Osteocyte (in vitro differentiated cells): ENCODE measurements around the gene LIN7B. TPM values are rescaled to one million over a fixed set of nuclear protein-coding genes. Genes with fewer than 3 reads are reported as not detected.

Source experiments
- DNase-seq: peaks from one replicate; pipeline ENCODE4 v3.0.0; 2021; ENCODE audit warnings: mixed read lengths; ENCODE audit not compliant: unreplicated experiment; ENCODE audit errors: extremely low spot score
- H3K27ac Mint-ChIP-seq: one replicate; pipeline ENCODE4 v1.8.0; 2021; ENCODE audit warnings: mild to moderate bottlenecking, mixed read lengths; ENCODE audit not compliant: unreplicated experiment
- H3K27me3 Mint-ChIP-seq: one replicate; pipeline ENCODE4 v1.8.0; 2021; ENCODE audit warnings: mixed read lengths; ENCODE audit not compliant: unreplicated experiment
- H3K36me3 Mint-ChIP-seq: one replicate; pipeline ENCODE4 v1.8.0; 2021; ENCODE audit warnings: mixed read lengths; ENCODE audit not compliant: unreplicated experiment
- H3K4me1 Mint-ChIP-seq: one replicate; pipeline ENCODE4 v1.8.0; 2021; ENCODE audit warnings: mixed read lengths; ENCODE audit not compliant: unreplicated experiment
- H3K4me3 Mint-ChIP-seq: one replicate; pipeline ENCODE4 v1.8.0; 2021; ENCODE audit warnings: mild to moderate bottlenecking, moderate library complexity, mixed read lengths; ENCODE audit not compliant: unreplicated experiment
- H3K9me3 Mint-ChIP-seq: one replicate; pipeline ENCODE4 v1.8.0; 2021; ENCODE audit warnings: mixed read lengths; ENCODE audit not compliant: unreplicated experiment
- CTCF ChIP-seq: fragments of 200-600 bp; sonication (generic); IDR thresholded peaks from 2 replicates; pipeline ENCODE4 v1.5.0; 2021; ENCODE audit warnings: antibody characterized with exemption, mild to moderate bottlenecking, moderate library complexity
- long read RNA-seq: library from polyadenylated mRNA; unstranded; transcript quantifications from one replicate; pipeline ENCODE4 v2.0.0, GENCODE V29; 2021
- total RNA-seq: library from RNA; stranded (reverse); gene quantifications from 2 replicates; pipeline ENCODE4 v1.2.1, GENCODE V29; 2021

Gene LIN7B, protein sequence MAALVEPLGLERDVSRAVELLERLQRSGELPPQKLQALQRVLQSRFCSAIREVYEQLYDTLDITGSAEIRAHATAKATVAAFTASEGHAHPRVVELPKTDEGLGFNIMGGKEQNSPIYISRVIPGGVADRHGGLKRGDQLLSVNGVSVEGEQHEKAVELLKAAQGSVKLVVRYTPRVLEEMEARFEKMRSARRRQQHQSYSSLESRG
- total RNA-seq = 7.9 and 9.9 TPM in 2 replicates
- long read RNA-seq = 0 reads

- H3K4me3 Mint-ChIP-seq = peak within 1 kb of the TSS; percentile 84
- TF ChIP-seq CTCF = peak; percentile 55
- peaks cover 27% of the 10 kb centered on the region for H3K4me1 Mint-ChIP-seq
- H3K36me3 Mint-ChIP-seq = peaks cover 4% of the 10 kb centered on the region
- peak; percentile 92 for DNase-seq
- H3K27me3 Mint-ChIP-seq = no peaks in the 10 kb centered on the region
- no peaks in the 10 kb centered on the region for H3K9me3 Mint-ChIP-seq
- peak within 1 kb of the TSS; percentile 71 for H3K27ac Mint-ChIP-seq
Measured at GRCh38 chr19:49113762-49114629, at the start of gene LIN7B. Gene LIN7B (plus strand): TSS chr19:49114370. CDS start chr19:49114405, 35 bp downstream.

GRCh38 chr19:49064768-49065611 lies 49.2 kb upstream of the LIN7B start, which contains the start of gene NTF4:
Gene NTF4 (minus strand): TSS chr19:49064818. CDS start chr19:49061997, 2,821 bp downstream.
- Mint-ChIP-seq H3K36me3 (no peaks in the 10 kb centered on the region), H3K27ac (peak within 1 kb of the TSS; percentile 54), H3K27me3 (peaks cover 38% of the 10 kb centered on the region), H3K4me1 (peaks cover 7% of the 10 kb centered on the region), H3K4me3 (peak within 1 kb of the TSS; percentile 45), H3K9me3 (peaks cover 7% of the 10 kb centered on the region)
- no peak for DNase-seq
- TF ChIP-seq CTCF = no peak

- H3K4me3 Mint-ChIP-seq = no peak overlapping the region
- no peak for DNase-seq
Measured at GRCh38 chr19:49065905-49066512, 48.2 kb upstream of the LIN7B start.

GRCh38 chr19:49067554-49067953 lies 46.6 kb upstream of the LIN7B start:
- peaks cover 7% of the 10 kb centered on the region for H3K9me3 Mint-ChIP-seq
- no peak overlapping the region for H3K27ac Mint-ChIP-seq
- peaks cover 52% of the 10 kb centered on the region for H3K27me3 Mint-ChIP-seq
- no peak overlapping the region for H3K4me3 Mint-ChIP-seq
- no peak for TF ChIP-seq CTCF
- H3K36me3 Mint-ChIP-seq = no peaks in the 10 kb centered on the region
- DNase-seq = no peak
- peaks cover 7% of the 10 kb centered on the region for H3K4me1 Mint-ChIP-seq

More at GRCh38 chr19:49065905-49066512, 48.2 kb upstream of the LIN7B start:
- H3K36me3 Mint-ChIP-seq = no peaks in the 10 kb centered on the region
- H3K9me3 Mint-ChIP-seq = peaks cover 7% of the 10 kb centered on the region
- H3K4me1 Mint-ChIP-seq = peaks cover 7% of the 10 kb centered on the region
- H3K27me3 Mint-ChIP-seq = peaks cover 46% of the 10 kb centered on the region
- TF ChIP-seq CTCF = no peak
- no peak overlapping the region for H3K27ac Mint-ChIP-seq
